Parathyroid adenoma (tissue), 2 donors: ENCODE results near the gene C10orf71.

ENCODE experiments used
- H2AFZ ChIP-seq: fragments of 300-600 bp; sonication (generic); one replicate; pipeline ENCODE4 v1.7.0; 2017; ENCODE audit warnings: antibody characterized with exemption, mild to moderate bottlenecking
- H3K27ac ChIP-seq: fragments of 300-600 bp; sonication (generic); one replicate; pipeline ENCODE4 v1.7.0; 2017
- H3K27me3 ChIP-seq: fragments of 300-600 bp; sonication (generic); one replicate; pipeline ENCODE4 v1.7.0; 2017; ENCODE audit warnings: low read length; ENCODE audit not compliant: control insufficient read depth, insufficient read depth
- H3K36me3 ChIP-seq: fragments of 300-600 bp; sonication (generic); one replicate; pipeline ENCODE4 v1.7.0; 2017; ENCODE audit warnings: low read length; ENCODE audit not compliant: control insufficient read depth, insufficient read depth
- H3K4me1 ChIP-seq: fragments of 300-600 bp; sonication (generic); one replicate; pipeline ENCODE4 v1.7.0; 2017; ENCODE audit warnings: control low read depth
- H3K4me2 ChIP-seq: fragments of 300-600 bp; sonication (generic); one replicate; pipeline ENCODE4 v1.7.0; 2017; ENCODE audit warnings: low read length
- H3K4me3 ChIP-seq: fragments of 300-600 bp; sonication (generic); one replicate; pipeline ENCODE4 v1.7.0; 2017; ENCODE audit warnings: low read depth, low read length
- H3K79me2 ChIP-seq: fragments of 300-600 bp; sonication (generic); one replicate; pipeline ENCODE4 v1.7.0; 2017; ENCODE audit warnings: control low read depth
- H3K9ac ChIP-seq: fragments of 300-600 bp; sonication (generic); one replicate; pipeline ENCODE4 v1.7.0; 2017; ENCODE audit warnings: mild to moderate bottlenecking
- H3K9me3 ChIP-seq: fragments of 300-600 bp; sonication (generic); one replicate; pipeline ENCODE4 v1.7.0; 2017; ENCODE audit warnings: low read length; ENCODE audit not compliant: control insufficient read depth
- TF ChIP-seq, protein P1 (sequence below): fragments of 300-600 bp; sonication (generic); IDR thresholded peaks from one replicate; pipeline ENCODE4 v1.7.0; 2017; ENCODE audit warnings: antibody characterized with exemption, mild to moderate bottlenecking
- donor health status: primary hyperparathyroidism.

C10orf71 gene

DNA sequence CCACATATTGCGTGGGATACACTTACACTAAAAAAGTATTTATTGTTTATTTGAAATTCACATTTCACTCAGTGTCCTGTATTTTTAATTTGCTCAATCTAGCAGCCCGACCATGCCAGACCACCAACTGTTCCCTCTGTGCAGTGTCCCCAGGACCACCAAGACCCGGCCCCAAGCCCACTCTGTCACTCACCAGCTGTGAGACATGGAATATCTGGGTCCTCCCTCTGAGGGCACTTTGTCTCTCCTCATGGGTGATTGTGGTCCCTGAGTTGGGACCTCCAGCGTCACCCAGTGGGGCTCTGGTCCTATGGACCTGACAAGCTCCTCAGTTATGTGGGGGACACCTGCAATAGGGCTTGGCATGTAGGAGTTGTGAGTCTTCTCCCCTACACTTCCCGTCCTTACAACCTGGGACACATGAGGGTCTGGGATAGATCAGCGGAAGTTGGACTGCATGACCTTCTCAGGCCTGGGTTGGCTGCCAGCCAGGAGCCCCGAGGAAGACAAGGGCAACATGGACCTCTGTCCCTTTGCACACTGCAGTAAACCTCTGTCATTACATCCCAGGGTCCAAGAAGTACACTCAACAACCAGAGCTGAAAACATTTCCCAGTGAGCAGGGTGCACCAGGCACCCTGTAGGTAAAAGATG lies 12.1 kb downstream of the C10orf71 start:
- Histone ChIP-seq H3K4me3 (no peak overlapping the region), H3K27me3 (no peaks in the 10 kb centered on the region), H3K27ac (peak overlapping the region; percentile 9), H3K4me2 (no peak overlapping the region), H3K9me3 (no peaks in the 10 kb centered on the region), H3K9ac (no peak overlapping the region), H3K36me3 (no peaks in the 10 kb centered on the region), H2AFZ (no peak overlapping the region), H3K4me1 (peaks cover 11% of the 10 kb centered on the region), H3K79me2 (peaks cover 12% of the 10 kb centered on the region)
- TF ChIP-seq, protein P1, sequence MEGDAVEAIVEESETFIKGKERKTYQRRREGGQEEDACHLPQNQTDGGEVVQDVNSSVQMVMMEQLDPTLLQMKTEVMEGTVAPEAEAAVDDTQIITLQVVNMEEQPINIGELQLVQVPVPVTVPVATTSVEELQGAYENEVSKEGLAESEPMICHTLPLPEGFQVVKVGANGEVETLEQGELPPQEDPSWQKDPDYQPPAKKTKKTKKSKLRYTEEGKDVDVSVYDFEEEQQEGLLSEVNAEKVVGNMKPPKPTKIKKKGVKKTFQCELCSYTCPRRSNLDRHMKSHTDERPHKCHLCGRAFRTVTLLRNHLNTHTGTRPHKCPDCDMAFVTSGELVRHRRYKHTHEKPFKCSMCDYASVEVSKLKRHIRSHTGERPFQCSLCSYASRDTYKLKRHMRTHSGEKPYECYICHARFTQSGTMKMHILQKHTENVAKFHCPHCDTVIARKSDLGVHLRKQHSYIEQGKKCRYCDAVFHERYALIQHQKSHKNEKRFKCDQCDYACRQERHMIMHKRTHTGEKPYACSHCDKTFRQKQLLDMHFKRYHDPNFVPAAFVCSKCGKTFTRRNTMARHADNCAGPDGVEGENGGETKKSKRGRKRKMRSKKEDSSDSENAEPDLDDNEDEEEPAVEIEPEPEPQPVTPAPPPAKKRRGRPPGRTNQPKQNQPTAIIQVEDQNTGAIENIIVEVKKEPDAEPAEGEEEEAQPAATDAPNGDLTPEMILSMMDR: no peak

DNA sequence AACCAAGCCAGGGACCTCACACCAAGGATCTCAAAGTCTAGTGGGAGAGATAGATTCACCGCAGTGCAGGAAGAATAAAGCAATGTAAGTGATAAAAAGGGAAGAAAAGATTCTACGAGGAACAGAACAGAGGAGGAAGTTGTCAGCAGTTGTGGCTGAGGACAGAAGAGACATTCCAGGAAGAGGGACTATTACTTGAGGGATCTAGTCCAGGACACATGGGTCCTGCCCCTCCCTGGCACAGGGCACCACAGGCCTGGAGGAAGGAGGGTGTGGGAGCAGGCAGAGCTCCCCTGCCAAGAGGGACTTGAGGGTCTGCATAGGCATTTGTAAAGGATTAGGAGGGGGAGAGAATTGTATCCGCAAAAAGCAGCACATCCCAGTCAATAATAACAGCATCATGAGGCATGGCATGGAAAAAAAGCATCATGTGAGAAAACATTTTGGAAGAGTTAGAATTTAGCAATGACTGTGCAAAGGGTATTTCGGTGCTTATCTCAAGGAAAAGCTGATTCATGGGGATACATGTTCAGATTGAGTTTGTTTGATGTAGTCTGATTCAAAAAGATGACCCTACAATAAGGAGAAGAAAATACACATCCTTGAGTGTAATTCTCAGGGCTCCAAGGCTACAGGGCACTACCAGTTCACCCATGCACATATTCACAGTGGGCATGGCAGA lies 12.7 kb downstream of the C10orf71 start:
- Histone ChIP-seq H3K4me2 (no peak overlapping the region), H3K36me3 (no peaks in the 10 kb centered on the region), H2AFZ (no peak overlapping the region), H3K9ac (no peak overlapping the region), H3K79me2 (peaks cover 9% of the 10 kb centered on the region), H3K4me3 (no peak overlapping the region), H3K9me3 (no peaks in the 10 kb centered on the region), H3K27ac (peak overlapping the region; percentile 9), H3K27me3 (no peaks in the 10 kb centered on the region), H3K4me1 (peaks cover 6% of the 10 kb centered on the region)
- TF ChIP-seq, protein P1: no peak

DNA sequence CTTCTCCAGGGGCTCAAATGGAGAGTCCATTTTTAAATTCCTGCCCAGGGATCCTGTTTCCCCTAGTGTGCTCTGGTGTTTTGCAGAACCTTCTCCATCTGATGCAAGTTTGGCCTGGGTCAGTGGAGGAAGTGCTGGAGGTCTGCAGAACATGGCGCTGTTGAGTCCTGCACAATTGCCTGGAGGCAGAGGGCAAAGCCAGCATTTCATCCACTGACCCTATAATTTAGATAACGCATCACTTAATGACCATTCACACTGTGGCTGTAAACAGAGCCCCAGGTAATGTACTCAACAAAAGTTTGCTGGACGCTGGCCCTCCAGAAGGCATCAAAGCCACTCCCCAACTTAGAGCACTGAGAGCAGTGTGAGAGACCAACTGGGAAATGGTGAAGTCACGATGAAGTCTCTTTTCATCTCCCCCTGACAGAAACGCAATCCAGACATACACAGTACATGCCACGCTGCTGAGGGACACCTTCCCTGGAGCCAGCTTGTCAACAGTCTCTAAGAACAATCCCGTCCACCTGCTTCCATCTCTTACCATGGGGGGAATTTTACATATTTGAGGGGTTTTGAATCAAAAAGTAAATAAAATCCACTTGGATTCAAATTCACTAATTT lies 13.4 kb downstream of the C10orf71 start:
- no peak overlapping the region for H3K27ac ChIP-seq
- no peak overlapping the region for H3K9ac ChIP-seq
- TF ChIP-seq, protein P1: no peak
- H3K9me3 ChIP-seq: no peaks in the 10 kb centered on the region
- no peaks in the 10 kb centered on the region for H3K27me3 ChIP-seq
- peaks cover 9% of the 10 kb centered on the region for H3K79me2 ChIP-seq
- H3K4me3 ChIP-seq: no peak overlapping the region
- H3K4me2 ChIP-seq: no peak overlapping the region
- H2AFZ ChIP-seq: no peak overlapping the region
- H3K36me3 ChIP-seq: no peaks in the 10 kb centered on the region
- peaks cover 4% of the 10 kb centered on the region for H3K4me1 ChIP-seq

DNA sequence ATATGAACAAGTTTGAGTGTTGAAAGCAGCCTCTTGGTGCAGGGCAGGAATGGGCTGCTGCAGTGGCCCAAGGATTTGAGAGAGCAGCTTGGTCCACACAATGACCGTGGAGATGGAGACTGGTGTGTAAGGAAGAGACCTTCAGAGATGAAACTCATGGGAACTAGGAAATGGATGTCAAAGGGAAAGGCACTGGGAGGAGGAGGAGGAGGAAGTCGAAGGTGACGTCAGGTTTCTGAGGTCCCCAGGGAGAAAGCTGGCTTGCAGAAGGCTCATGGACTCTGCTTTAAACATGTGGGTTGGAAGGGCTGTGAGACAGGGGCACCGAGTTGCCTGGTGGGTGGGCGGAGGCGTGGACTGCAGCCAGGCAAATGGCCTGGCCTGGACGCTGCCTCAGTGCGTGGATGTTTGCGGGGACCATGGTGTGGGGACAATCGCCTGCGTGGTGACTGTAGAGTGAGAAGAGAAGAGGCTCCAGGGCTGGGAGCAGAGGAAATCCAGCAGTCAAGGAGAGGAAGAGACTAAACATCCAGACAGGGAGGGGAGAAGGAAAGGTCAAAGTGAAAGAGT lies 14.6 kb downstream of the C10orf71 start:
- H3K4me2 ChIP-seq: no peak overlapping the region
- H3K27ac ChIP-seq: no peak overlapping the region
- no peak overlapping the region for H3K4me3 ChIP-seq
- H2AFZ ChIP-seq: no peak overlapping the region
- H3K9ac ChIP-seq: no peak overlapping the region
- H3K9me3 ChIP-seq: no peaks in the 10 kb centered on the region
- TF ChIP-seq, protein P1: no peak
- peaks cover 4% of the 10 kb centered on the region for H3K4me1 ChIP-seq
- peaks cover 9% of the 10 kb centered on the region for H3K79me2 ChIP-seq
- H3K36me3 ChIP-seq: no peaks in the 10 kb centered on the region
- H3K27me3 ChIP-seq: no peaks in the 10 kb centered on the region
